GM21825 (cell line): ENCODE results near the gene RNF115.
"Not testable (repeated sequence)": the region's sequence is repeated elsewhere in the genome, so short reads cannot be mapped to it uniquely, and the experiment has no call there.

Experiments
- ATAC-seq: cut with Tn5 transposase; IDR thresholded peaks from one replicate; pipeline ENCODE4 v1.9.1; 2021; ENCODE audit warnings: mild to moderate bottlenecking, moderate library complexity; ENCODE audit not compliant: unreplicated experiment

RNF115 gene

GRCh38 chr1:145782272-145783099 lies 41.4 kb downstream of the RNF115 start:
- no peak for ATAC-seq

DNA sequence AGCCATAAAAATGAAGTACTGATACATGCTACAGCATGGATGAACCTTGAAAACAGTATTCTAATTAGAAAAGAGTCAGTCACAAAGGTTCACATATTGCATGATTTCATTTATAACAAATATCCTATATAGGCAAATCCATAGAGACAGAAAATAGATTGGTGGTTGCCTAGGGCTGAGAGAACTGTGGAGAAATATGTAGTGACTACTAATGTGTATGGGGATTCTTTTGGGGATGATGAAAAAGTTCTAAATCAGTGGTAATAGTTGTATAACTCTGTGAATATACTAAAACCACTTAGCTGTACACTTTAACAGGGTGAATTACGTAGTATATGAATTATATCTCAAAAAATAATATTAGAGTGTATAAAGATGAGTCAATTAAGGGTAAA lies 45.8 kb downstream of the RNF115 start:
- ATAC-seq = no peak

DNA sequence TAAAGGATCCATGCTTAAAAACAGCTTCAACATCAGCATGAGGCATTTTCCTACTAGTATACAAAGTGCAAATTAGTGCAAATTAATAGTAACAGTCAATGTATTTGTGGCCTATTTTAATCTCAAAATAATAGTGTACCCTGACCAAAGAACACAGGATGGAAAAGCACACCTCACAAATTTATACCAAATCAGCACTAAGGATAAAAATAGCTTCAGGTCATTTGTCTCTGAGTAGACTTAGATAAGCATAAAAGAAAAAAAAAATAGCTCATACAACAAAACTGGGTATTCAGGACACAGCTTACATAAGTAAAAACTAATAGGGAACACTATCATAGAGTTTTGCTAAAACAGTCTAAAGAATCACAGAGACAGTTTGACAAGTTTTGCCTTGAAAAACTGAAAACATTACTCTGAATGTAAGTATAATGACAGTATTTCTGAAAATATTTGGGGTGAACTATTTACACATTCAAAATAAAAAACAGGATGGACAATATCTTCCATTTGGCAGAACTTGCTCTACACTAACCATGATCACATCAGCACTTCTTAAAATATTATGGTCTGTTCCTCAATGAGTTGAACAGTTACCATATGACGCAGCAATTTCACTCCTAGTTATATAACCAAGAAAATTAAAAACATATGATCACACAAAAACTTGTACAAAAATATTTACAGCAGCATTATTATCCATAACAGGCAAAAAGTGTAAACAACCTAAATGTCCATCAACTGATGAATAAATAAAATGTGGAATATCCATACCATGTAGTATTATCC lies 46.3 kb downstream of the RNF115 start:
- ATAC-seq = no peak

DNA sequence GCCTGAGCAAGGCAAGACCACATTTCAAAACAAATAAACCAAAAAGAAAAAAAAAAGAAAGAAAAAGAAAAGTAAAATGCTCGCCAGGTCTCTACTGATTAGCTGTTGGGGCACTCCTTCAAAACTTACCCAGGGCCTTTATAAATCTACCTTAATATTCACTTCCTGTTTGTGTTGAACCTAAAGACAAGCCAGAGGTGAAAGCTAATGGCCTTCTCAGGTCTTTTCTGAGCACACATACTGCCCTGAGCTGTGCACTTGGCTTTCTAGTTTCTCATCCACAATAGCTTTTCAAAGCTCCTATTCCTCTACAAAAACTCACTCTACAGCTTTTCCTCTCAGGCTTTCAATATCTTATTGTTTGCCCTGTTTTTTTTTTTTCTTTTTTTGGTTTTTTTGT lies 50.5 kb downstream of the RNF115 start:
- ATAC-seq = no peak

DNA sequence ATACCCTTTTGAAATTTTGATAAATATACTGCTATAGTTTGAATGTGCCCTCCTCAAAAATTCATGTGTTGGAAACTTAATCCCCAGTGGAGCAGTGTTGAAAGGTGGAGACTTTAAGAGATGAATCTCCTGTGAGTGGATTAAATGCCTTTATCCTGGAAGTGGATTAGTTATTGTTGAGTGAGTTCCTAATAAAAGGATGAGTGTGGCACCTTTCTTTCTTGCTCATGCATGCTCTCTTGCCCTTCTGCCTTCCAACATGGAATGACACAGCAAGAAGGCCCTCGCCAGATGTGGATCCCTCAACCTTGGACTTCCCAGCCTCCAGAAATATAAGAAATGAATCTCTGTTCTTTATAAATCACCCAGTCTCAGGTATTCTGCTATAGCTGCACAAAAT lies 52.8 kb downstream of the RNF115 start:
- no peak for ATAC-seq

GRCh38 chr1:145768004-145768403 lies 55.9 kb downstream of the RNF115 start:
- not testable (repeated sequence) for ATAC-seq

GRCh38 chr1:145766926-145767325 lies 57.0 kb downstream of the RNF115 start:
- not testable (repeated sequence) for ATAC-seq

DNA sequence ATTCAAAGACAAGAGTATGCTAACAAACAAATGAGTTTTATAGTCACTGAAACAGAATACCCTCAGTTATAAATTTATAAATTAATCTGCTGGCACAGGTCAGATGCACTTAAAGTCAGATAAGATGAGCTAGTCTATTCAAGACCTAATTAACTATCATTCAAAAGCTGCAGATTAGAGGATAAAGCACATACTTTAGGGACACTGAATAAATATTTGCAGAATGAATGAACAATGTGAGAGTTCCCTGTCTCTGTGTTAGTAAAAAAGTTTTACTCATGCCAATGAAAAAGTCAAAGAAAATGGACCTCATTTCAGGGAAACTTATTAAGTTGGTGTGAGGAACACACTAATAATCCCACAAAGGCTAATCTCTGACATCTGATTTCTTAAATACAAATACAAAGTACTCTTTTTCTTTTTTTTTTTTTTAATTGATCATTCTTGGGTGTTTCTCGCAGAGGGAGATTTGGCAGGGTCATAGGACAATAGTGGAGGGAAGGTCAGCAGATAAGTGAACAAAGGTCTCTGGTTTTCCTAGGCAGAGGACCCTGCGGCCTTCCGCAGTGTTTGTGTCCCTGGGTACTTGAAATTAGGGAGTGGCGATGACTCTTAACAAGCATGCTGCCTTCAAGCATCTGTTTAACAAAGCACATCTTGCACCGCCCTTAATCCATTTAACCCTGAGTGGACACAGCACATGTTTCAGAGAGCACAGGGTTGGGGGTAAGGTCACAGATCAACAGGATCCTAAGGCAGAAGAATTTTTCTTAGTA lies 58.1 kb downstream of the RNF115 start:
- ATAC-seq = not testable (repeated sequence)

DNA sequence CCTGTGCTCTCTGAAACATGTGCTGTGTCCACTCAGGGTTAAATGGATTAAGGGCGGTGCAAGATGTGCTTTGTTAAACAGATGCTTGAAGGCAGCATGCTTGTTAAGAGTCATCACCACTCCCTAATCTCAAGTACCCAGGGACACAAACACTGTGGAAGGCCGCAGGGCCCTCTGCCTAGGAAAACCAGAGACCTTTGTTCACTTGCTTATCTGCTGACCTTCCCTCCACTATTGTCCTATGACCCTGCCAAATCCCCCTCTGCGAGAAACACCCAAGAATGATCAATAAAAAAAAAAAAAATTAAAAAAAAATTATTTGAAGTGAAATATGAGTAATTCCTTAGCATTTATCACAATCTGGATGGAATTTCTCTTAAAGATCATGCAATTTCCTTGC lies 58.8 kb downstream of the RNF115 start:
- not testable (repeated sequence) for ATAC-seq

DNA sequence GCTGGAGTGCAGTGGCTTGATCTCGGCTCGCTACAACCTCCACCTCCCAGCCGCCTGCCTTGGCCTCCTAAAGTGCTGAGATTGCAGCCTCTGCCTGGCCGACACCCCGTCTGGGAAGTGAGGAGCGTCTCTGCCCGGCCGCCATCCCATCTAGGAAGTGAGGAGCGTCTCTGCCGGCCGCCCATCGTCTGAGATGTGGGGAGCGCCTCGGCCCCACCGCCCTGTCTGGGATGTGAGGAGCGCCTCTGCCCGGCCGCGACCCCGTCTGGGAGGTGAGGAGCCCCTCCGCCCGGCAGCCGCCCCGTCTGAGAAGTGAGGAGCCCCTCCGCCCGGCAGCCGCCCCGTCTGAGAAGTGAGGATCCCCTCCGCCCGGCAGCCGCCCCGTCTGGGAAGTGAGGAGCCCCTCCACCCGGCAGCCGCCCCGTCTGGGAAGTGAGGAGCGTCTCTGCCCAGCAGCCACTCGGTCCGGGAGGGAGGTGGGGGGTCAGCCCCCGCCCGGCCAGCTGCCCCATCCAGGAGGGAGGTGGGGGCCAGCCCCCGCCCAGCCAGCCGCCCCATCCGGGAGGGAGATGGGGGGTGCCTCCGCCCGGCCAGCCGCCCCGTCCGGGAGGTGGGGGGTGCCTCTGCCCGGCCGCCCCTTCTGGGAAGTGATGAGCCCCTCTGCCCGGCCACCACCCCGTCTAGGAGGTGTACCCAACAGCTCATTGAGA lies 59.5 kb downstream of the RNF115 start:
- ATAC-seq = not testable (repeated sequence)

DNA sequence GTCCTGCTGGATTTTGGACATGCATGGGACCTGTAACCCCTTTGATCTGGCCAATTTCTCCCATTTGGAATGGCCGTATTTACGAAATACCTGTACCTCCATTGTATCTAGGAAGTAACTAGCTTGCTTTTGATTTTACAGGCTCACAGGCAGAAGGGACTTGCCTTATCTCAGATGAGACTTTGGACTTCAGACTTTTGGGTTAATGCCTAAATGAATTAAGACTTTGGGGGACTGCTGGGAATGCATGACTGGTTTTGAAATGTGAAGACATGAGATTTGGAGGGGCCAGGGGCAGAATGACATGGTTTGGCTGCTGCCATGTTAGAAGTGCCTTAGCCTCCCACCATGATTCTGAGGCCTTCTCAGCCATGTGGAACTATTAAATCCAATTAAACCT lies 61.9 kb downstream of the RNF115 start:
- ATAC-seq = not testable (repeated sequence)

- not testable (repeated sequence) for ATAC-seq
These were observed 62.4 kb downstream of the RNF115 start for GRCh38 chr1:145761498-145761897.

GRCh38 chr1:145760395-145760949 lies 63.4 kb downstream of the RNF115 start:
- ATAC-seq = not testable (repeated sequence)

GRCh38 chr1:145759721-145760120 lies 64.2 kb downstream of the RNF115 start:
- ATAC-seq = no peak

DNA sequence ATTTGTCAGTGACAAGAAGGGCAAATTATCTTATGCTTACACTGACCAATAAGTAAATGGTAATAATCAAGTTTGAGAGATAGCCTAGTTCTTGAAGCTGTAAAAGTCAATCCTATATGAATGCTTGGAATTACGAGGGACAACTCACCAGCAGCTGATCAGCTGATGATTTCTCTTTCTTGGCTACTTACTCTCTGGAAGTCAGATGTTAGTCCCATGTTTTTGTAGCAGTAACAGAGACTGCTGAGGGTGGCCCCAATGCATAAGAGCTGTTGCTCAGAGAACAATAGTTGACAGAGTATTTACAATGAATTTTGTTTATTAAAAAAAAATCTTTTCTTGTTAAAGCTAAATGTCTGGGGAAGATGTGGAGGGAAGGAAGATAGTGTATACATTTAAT lies 65.3 kb downstream of the RNF115 start:
- no peak for ATAC-seq

DNA sequence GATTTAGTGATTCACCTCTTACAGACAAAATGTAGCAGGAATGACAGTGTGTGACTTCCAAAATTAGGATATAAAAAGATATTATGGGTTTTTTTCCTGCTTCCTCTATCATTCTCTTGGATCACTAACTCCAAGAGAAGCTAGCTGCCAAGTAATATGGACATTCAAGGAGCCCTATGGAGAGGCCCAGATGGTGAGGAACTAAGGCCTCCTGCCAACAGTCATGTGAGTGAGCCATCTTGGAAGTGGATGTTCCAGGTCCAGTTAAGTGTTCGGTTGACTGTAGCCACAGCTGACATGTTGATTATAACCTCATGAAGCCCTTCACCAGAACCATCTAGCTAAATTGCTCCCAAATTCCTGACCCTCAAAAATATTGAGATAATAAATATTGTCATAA lies 65.8 kb downstream of the RNF115 start:
- no peak for ATAC-seq

- no peak for ATAC-seq
These were observed 66.5 kb downstream of the RNF115 start for GRCh38 chr1:145757420-145757819.

GRCh38 chr1:145751491-145752037 lies 72.3 kb downstream of the RNF115 start:
- no peak for ATAC-seq

DNA sequence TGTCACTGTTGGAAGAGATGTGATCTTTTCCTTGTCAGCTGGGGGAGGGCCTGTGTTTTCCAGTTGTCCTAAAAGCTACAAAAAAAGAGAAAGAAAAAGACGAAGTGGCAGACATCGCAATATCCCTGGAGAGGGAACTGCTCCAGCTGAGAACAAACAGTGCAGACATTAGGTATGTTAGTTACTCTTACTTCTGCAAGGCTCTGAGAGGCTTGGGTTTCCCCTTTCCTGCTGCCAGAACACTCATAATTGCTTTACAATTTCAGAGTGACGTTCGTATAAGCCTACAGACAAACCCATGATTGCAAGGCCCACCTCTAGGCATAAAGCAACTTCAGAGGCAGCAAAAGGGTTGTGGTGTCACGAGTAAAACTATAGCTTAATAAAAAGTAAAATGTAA lies 73.5 kb downstream of the RNF115 start:
- ATAC-seq = no peak
